GM12878 (cell line): ENCODE data around the gene RAC2. TPM values are rescaled to one million over a fixed set of nuclear protein-coding genes. Genes with fewer than 3 reads are reported as not detected.
A peak's percentile ranks its signal among the peaks of the same experiment; 100 is the strongest.

Experiments
- CREB1 ChIP-seq: IDR thresholded peaks from 2 replicates; pipeline ENCODE4 v1.6.1; 2012; ENCODE audit warnings: low read depth, mild to moderate bottlenecking, inconsistent platforms
- CREM ChIP-seq: IDR thresholded peaks from 2 replicates; pipeline ENCODE4 v1.6.1; 2014; ENCODE audit warnings: antibody characterized with exemption, low read depth
- CTCF ChIP-seq, 3 experiments: IDR thresholded peaks in 2 of 3; conservative IDR thresholded peaks in 1 of 3; 2 replicates each; pipeline ENCODE4 v1.5.1; 2011; ENCODE audit warnings: low read depth in 3 of 3, low read length in 3 of 3, mild to moderate bottlenecking in 3 of 3, control low read depth in 2 of 3, moderate library complexity in 2 of 3, inconsistent platforms in 1 of 3, mixed read lengths in 1 of 3; ENCODE audit not compliant: control insufficient read depth in 2 of 3, insufficient read depth in 1 of 3; ENCODE audit errors: extremely low read depth in 1 of 3
- EZH2 ChIP-seq: IDR thresholded peaks from 2 replicates; pipeline ENCODE4 v1.6.1; 2012; ENCODE audit warnings: low read depth, mild to moderate bottlenecking, control low read depth, inconsistent platforms, low read length, borderline replicate concordance; ENCODE audit not compliant: control insufficient read depth
- FOXK2 ChIP-seq: fragments of 450-650 bp; IDR thresholded peaks from 2 replicates; pipeline ENCODE4 v1.6.1; 2017; ENCODE audit warnings: mild to moderate bottlenecking, moderate library complexity
- HCFC1 ChIP-seq: fragments of 150-350 bp; IDR thresholded peaks from 2 replicates; pipeline ENCODE4 v1.6.1; 2014; ENCODE audit warnings: low read length
- HDGF ChIP-seq: fragments of 450-650 bp; IDR thresholded peaks from 2 replicates; pipeline ENCODE4 v1.6.1; 2016; ENCODE audit warnings: antibody characterized with exemption
- IRF4 ChIP-seq: IDR thresholded peaks from 2 replicates; pipeline ENCODE4 v1.6.1; 2011; ENCODE audit warnings: low read depth, low read length
- JUNB ChIP-seq: IDR thresholded peaks from 2 replicates; pipeline ENCODE4 v1.6.1; 2016; ENCODE audit warnings: antibody characterized with exemption, mild to moderate bottlenecking
- MLLT1 ChIP-seq: fragments of 450-650 bp; IDR thresholded peaks from 2 replicates; pipeline ENCODE4 v1.6.1; 2016; ENCODE audit warnings: mild to moderate bottlenecking
- MYB ChIP-seq: fragments of 150-350 bp; IDR thresholded peaks from 2 replicates; pipeline ENCODE4 v1.6.1; 2014; ENCODE audit warnings: mild to moderate bottlenecking, low read depth, low read length, borderline replicate concordance
- NFIC ChIP-seq: IDR thresholded peaks from 2 replicates; pipeline ENCODE4 v1.6.1; 2012; ENCODE audit warnings: low read depth, mild to moderate bottlenecking, inconsistent platforms, low read length, moderate library complexity
- NKRF ChIP-seq: fragments of 450-650 bp; conservative IDR thresholded peaks from 2 replicates; pipeline ENCODE4 v1.6.1; 2017; ENCODE audit warnings: mild to moderate bottlenecking, moderate library complexity
- PAX8 ChIP-seq: fragments of 450-650 bp; IDR thresholded peaks from 2 replicates; pipeline ENCODE4 v1.6.1; 2017; ENCODE audit warnings: mild to moderate bottlenecking, moderate library complexity
- POLR2A ChIP-seq: IDR thresholded peaks from 2 replicates; pipeline ENCODE4 v1.6.1; 2011; ENCODE audit warnings: low read depth, mild to moderate bottlenecking, low read length
- POLR2AphosphoS2 ChIP-seq: IDR thresholded peaks from 2 replicates; pipeline ENCODE4 v1.6.1; 2011; ENCODE audit warnings: low read depth, mild to moderate bottlenecking, low read length, improper control_type of control experiment, moderate library complexity
- RFX5 ChIP-seq: IDR thresholded peaks from 2 replicates; pipeline ENCODE4 v1.6.1; 2011; ENCODE audit warnings: low read depth, low read length, improper control_type of control experiment
- SIN3A ChIP-seq: IDR thresholded peaks from 2 replicates; pipeline ENCODE4 v1.6.1; 2012; ENCODE audit warnings: low read depth, low read length, improper control_type of control experiment
- SIX5 ChIP-seq: IDR thresholded peaks from 2 replicates; pipeline ENCODE4 v1.6.1; 2011; ENCODE audit warnings: mild to moderate bottlenecking, low read depth, low read length, moderate library complexity; ENCODE audit not compliant: severe bottlenecking
- SPI1 ChIP-seq: IDR thresholded peaks from 2 replicates; pipeline ENCODE4 v1.6.1; 2011; ENCODE audit warnings: low read depth, mild to moderate bottlenecking, low read length, moderate library complexity, borderline replicate concordance; ENCODE audit not compliant: insufficient read depth
- SREBF1 ChIP-seq: IDR thresholded peaks from 2 replicates; pipeline ENCODE4 v1.6.1; 2012; ENCODE audit warnings: mild to moderate bottlenecking, low read length
- SRF ChIP-seq, 2 experiments: IDR thresholded peaks; 2 replicates each; pipeline ENCODE4 v1.6.1; 2011; ENCODE audit warnings: low read depth in 2 of 2, low read length in 2 of 2, mild to moderate bottlenecking in 1 of 2, moderate library complexity in 1 of 2
- STAT3 ChIP-seq: IDR thresholded peaks from 2 replicates; pipeline ENCODE4 v1.6.1; 2011; ENCODE audit warnings: low read depth, low read length, improper control_type of control experiment
- TARDBP ChIP-seq: IDR thresholded peaks from 2 replicates; pipeline ENCODE4 v1.6.1; 2016; ENCODE audit warnings: borderline replicate concordance
- TCF3 ChIP-seq: IDR thresholded peaks from 2 replicates; pipeline ENCODE4 v1.6.1; 2012; ENCODE audit warnings: low read depth, mild to moderate bottlenecking, low read length, borderline replicate concordance; ENCODE audit not compliant: insufficient read depth
- USF2 ChIP-seq: IDR thresholded peaks from 2 replicates; pipeline ENCODE4 v1.6.1; 2011; ENCODE audit warnings: low read depth, low read length, improper control_type of control experiment, borderline replicate concordance
- polyA plus RNA-seq, 11 experiments: library from polyadenylated mRNA; depleted of rRNA in 4 of 11; unstranded in 6 of 11; stranded (reverse) in 5 of 11; fragments of >200 nt; fragmentation: Nextera tagmentation in 4 of 11; fragmentation: Illumina TruSeq in 1 of 11; extraction: Ambion mirVana in 4 of 11; extraction: Trizol in 1 of 11; gene quantifications; 1 replicate in 1 of 11; 2 replicates in 10 of 11; pipeline versions ENCODE4 v1.2.1 to v1.2.3, GENCODE V29; 2011 to 2016; ENCODE audit warnings: inconsistent platforms in 2 of 11, missing spikeins in 2 of 11, low read depth in 1 of 11
- total RNA-seq, 4 experiments: library from RNA; depleted of rRNA in 3 of 4; stranded (reverse); fragments of >200 nt in 3 of 4; fragmentation: Illumina TruSeq in 1 of 4; extraction: Trizol in 1 of 4; gene quantifications; 2 replicates each; pipeline versions ENCODE4 v1.2.1 to v1.2.3, GENCODE V29; 2013 to 2021

The RAC2 gene
- total and polyA plus RNA-seq, 10 of the 15 experiments (the other 5 are each of a cell fraction or from before 2014, with no cell fraction given) = 102 to 386 (median 304) TPM

DNA sequence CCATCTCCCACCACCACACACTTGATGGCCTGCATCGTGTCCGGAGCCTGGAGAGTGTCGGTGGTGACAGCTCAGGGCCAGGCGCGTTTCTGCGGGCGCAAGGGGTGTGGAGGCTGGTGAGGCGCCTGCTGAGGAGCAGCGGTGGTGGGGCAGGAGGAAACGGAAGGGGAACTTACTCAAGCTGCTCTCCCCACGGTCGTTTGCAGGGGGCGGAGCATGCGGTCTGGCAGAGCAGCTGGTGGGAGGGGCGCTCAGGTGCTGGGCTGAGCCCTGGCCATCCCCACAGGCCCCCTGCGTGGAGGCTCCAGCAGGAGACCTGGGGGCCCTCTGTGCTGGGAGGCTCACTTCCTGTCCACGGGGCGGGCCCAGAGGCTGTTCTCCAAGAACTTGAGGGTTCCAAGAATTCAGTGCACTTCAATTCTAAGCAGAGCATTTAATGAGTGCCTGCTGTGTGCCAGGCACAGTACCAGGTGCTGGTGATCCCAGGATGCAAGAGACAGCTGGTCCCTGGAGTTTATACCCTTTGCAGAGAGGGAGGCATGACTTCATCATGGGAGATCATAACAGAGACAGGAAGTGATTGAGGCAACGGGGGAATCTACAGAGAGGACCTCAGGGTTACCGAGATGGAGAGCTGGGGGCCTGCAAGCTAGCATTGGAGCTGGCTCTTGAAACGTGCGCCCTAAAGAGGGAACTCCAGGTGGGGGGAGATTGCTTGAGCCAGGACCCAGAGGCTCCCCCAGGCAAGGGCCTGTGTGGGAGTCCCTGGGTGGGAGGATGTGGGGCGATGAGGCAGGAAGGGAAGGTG is at the start of gene RAC2 (continued):
- TF ChIP-seq HCFC1 (peak; percentile 12; the same call in 1 of the 2 replicates), CREB1 (no peak), POLR2A (peak; percentile 98), PAX8 (no peak), MYB (no peak), MLLT1 (peak; percentile 95), HDGF (peak; percentile 94), CTCF (IDR thresholded peaks at IDR 0.05 in 2 of 3, conservative IDR thresholded peaks at IDR 0.05 in 1 of 3; ENCODE audit: control insufficient read depth in 2 of 3, extremely low read depth in 1 of 3, insufficient read depth in 1 of 3, low read depth in 3 of 3, low read length in 3 of 3) (no peak), SRF (IDR thresholded peaks at IDR 0.05; ENCODE audit: low read depth in 2 of 2, low read length in 2 of 2) (no peak), EZH2 (no peak), RFX5 (no peak), POLR2AphosphoS2 (peak; percentile 39; the same call in 1 of the 2 replicates), USF2 (no peak), TARDBP (0 out of 2 replicates have a peak, but pooled peaks have one; percentile 40), IRF4 (0 out of 2 replicates have a peak, but pooled peaks have one; percentile 6), NFIC (no peak), JUNB (no peak), FOXK2 (no peak), SREBF1 (no peak), NKRF (peak; percentile 88), STAT3 (no peak), TCF3 (peak; percentile 81), SPI1 (peak; percentile 52; the same call in 1 of the 2 replicates), SIN3A (no peak; the same call in 1 of the 2 replicates), CREM (peak; percentile 2; the same call in 1 of the 2 replicates), SIX5 (no peak)
